ENCODE measurements around the gene JADE2. TPM values are rescaled to one million over a fixed set of nuclear protein-coding genes. Genes with fewer than 3 reads are reported as not detected.
"Not testable (repeated sequence)": the region's sequence is repeated elsewhere in the genome, so short reads cannot be mapped to it uniquely, and the experiment has no call there.

JADE2 gene
- total RNA-seq, 2 donors from 2014 or later = 37.5 to 47.6 TPM

- H3K4me1 ChIP-seq = peaks cover 0 to 98% of the 10 kb centered on the region in 2 donors
- no peaks in the 10 kb centered on the region for H3K9me3 ChIP-seq
- H3K36me3 ChIP-seq = peaks cover 18% of the 10 kb centered on the region
- H3K4me3 ChIP-seq = no peak overlapping the region
- DNase-seq (ENCODE audit: low spot score) = no peak
- no peaks in the 10 kb centered on the region for H3K27me3 ChIP-seq
- peak overlapping the region; percentile 87 to 97 for H3K27ac ChIP-seq
- no peak for TF ChIP-seq CTCF (IDR thresholded peaks at IDR 0.05)
These were observed 25.1 kb downstream of the JADE2 start for GRCh38 chr5:134550271-134551214.

GRCh38 chr5:134551901-134552300, 26.4 kb downstream of the JADE2 start:
- Histone ChIP-seq H3K4me1 (peaks cover 0 to 93% of the 10 kb centered on the region in 2 donors), H3K9me3 (no peaks in the 10 kb centered on the region), H3K36me3 (peaks cover 9% of the 10 kb centered on the region), H3K27me3 (no peaks in the 10 kb centered on the region), H3K4me3 (no peak overlapping the region), H3K27ac (peak overlapping the region; percentile 87 to 97)
- TF ChIP-seq CTCF (IDR thresholded peaks at IDR 0.05) = no peak
- DNase-seq (ENCODE audit: low spot score) = no peak

- TF ChIP-seq CTCF (IDR thresholded peaks at IDR 0.05) = no peak
- peak overlapping the region; percentile 87 to 97 for H3K27ac ChIP-seq
These were observed 26.8 kb downstream of the JADE2 start for GRCh38 chr5:134552301-134552700.

GRCh38 chr5:134552716-134553115, 27.2 kb downstream of the JADE2 start:
- Histone ChIP-seq H3K27ac (peak overlapping the region; percentile 87 to 97), H3K4me1 (peaks cover 0 to 85% of the 10 kb centered on the region in 2 donors)
- not testable (repeated sequence) for H3K27me3 ChIP-seq; DNase-seq (ENCODE audit: low spot score); H3K4me3 ChIP-seq; H3K36me3 ChIP-seq; H3K9me3 ChIP-seq

More at GRCh38 chr5:134552301-134552700, 26.8 kb downstream of the JADE2 start:
- DNase-seq (ENCODE audit: low spot score) = peak; percentile 97
- no peaks in the 10 kb centered on the region for H3K9me3 ChIP-seq
- H3K27me3 ChIP-seq = no peaks in the 10 kb centered on the region
- H3K4me3 ChIP-seq = no peak overlapping the region
- peaks cover 9% of the 10 kb centered on the region for H3K36me3 ChIP-seq
- peaks cover 0 to 89% of the 10 kb centered on the region in 2 donors for H3K4me1 ChIP-seq

GRCh38 chr5:134553821-134554267, 28.4 kb downstream of the JADE2 start:
- H3K36me3 ChIP-seq = peaks cover 4% of the 10 kb centered on the region
- DNase-seq (ENCODE audit: low spot score) = no peak
- peak overlapping the region; percentile 87 to 97 for H3K27ac ChIP-seq
- no peaks in the 10 kb centered on the region for H3K27me3 ChIP-seq
- H3K4me3 ChIP-seq = no peak overlapping the region
- H3K4me1 ChIP-seq = peaks cover 0 to 74% of the 10 kb centered on the region in 2 donors
- no peak for TF ChIP-seq CTCF (IDR thresholded peaks at IDR 0.05)
- H3K9me3 ChIP-seq = no peaks in the 10 kb centered on the region
